ENCODE results near the gene TIAM2.

Gene TIAM2

DNA sequence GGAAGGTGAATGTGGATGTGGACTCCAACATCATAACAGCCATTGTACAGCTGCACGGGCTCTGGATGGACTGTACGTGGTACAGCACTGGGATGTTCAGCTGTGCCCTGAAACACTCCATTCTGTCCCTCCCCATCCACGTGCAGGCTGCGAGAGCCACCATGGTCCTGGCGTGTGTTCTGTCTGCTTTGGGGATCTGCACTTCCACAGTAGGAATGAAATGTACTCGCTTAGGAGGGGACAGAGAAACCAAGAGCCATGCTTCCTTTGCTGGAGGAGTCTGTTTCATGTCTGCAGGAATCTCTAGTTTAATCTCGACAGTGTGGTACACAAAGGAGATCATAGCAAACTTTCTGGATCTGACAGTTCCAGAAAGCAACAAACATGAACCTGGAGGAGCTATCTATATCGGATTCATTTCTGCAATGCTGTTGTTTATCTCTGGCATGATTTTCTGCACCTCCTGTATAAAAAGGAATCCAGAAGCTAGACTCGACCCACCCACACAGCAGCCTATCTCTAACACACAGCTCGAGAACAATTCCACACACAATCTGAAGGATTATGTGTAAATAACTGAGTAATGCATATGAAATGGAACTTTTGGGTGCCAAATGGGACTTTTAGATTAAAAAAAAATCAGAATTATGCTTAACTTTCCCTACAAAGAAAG, 280.8 kb downstream of the TIAM2 start:
- peak in 10 of 51 donors; percentile 21 to 80 (median 40) for DNase-seq

DNA sequence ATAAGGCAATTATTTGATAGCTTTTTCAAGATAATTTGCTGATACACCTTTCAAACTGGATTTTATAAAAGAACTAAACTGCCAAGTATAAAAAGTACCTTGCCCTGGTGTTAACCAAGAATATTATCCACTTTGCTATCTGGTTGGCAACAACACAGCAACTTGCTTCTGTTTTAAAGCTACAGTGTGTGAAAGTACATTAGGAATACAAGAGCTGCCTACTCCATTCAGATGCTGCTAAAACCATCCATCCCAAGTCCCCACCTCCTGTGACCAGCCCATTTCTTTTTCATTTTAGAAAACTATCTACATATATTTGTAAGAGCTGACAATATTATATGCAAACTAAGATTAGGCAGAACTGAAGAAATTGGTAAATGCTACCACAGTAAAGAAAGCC, 281.5 kb downstream of the TIAM2 start:
- peak in 1 of 51 donors; percentile 24 for DNase-seq

DNA sequence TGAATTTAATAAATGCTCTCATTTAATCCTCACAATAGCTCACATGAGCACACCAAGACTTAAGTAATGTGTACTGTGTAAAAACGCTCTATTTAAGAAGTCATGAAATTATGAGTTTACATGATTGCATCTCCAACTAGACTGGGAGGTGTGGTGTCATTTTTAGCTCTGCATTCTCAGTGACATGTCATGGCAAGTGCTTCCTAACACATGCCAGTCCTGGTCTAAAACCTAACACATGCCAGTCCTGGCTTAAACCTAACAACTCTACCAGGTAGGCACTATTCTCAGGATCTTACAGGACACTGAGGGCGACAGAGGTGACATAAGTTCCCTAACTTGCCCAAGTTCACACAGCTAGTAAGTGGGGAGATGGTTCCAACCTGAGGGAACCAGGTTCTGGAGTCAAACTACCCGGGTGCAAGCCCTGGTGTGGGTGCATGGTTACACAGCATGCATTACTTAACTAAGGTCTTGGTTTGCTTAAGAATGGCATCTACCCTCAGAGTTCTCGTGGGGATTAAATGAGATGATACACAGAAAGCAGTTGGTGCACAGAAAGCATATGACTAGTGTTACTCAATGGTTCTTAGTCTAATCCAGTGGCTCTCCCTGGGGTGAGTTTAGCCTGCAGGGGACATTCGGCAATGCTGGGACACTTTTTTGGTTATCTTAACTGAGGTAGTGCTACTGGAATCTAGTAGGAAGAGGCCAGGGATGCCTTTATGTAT, 283.4 kb downstream of the TIAM2 start:
- no peak for DNase-seq

DNA sequence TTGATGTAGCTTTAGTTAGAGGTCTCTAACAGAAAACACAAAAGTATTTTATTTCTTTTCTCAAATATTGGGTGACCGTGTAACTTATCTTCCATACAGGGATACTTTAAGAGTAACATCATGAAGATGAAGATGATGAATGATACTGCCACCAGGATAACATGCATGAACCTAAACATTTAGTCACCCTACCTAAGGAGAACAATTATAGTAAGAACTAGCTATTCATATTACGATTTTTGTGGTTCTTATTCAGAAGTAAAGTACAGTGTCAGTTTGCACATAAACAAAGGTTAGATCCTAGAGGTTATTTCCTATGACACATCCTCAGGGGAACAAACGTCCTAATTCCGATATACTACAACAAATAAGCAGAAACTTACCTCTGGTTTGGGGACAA, 289.7 kb downstream of the TIAM2 start:
- no peak for DNase-seq

DNA sequence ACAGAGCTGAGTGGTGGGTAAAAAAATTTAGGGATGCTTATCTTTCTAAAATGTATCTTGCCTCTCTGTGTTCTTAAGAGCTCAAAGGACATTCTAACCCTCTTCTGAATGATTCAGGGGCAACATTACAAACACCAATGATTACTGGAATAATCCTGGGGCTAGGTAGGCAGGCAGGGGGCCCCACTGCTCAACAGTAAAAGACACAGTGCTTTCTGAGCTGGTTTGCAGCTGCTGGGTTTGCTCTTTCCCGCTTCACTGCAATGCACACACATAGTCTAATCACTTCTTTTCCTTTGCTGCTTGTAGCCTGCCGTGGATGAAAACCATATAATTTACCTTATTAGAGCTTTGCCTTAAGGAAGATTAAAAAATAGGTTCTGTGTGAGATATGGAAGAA, 292.6 kb downstream of the TIAM2 start:
- DNase-seq, result no peak

DNA sequence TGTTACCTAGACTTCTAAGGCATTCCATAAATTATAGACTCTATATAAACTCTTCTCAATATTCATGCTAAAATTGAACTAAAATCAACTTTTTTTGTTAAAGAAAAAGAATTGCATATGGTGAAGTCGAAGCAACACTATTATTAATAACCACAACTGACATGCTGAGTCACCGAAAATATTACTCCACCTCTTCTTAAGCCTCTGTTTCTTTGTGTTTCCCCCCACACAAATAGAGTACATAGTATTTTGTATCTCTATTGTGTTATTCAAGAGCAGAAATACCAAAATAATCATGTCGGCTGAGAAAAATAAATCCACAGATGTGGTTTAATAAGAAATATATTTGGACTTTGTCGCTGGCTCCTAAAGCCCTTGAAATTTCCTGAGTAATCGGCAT, 295.4 kb downstream of the TIAM2 start:
- DNase-seq, result no peak

GRCh38 chr6:155291291-155291690, 296.2 kb downstream of the TIAM2 start:
- no peak for DNase-seq

GRCh38 chr6:155292711-155293110, 297.6 kb downstream of the TIAM2 start:
- DNase-seq, result no peak

DNA sequence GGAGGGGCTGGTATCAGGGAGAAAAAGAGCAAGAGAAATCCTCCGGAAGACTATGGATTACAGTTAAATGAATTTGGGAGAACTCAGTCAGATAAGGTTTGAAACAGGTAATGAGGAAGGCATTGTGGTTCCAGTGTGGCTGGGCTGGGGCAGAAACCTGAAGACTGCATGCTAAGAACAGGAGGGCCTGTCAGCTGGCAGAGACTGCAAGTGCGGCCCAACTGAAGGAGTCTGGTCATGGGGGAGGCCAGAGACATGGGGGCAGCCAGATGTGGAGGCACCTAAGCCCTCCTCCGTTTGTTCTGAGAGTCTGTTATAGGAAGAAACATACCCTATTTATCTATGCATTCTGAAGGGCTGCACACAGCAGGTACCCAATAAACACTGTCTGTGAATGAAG, 302.6 kb downstream of the TIAM2 start:
- DNase-seq, result no peak

- DNase-seq, result no peak
Observed at GRCh38 chr6:155301867-155302266, 306.8 kb downstream of the TIAM2 start.

DNA sequence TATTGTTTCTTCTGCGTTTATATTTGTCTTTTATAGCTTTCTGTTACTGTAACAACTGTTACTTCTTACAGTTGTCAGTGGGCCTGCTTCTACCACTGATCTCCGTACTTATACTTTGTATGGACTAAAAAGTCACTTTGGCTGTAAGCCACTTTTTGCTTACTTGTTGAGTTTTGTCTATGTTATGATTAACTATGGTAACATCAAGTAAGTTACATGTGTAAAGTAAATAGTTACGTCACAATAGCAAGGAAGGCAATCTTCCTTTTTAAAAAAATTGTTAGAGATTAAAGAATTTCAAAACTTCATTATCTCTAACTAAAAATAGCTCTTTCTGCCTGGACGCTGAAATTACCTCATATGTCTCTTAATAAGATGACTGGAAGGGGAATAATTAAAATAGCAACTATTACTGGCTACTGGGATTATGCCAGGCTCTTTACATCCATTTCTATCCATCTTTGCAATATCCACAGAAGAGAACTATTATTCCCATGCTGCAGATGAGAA, 308.3 kb downstream of the TIAM2 start:
- DNase-seq, result no peak

- no peak for DNase-seq
Observed at GRCh38 chr6:155306958-155307357, 311.8 kb downstream of the TIAM2 start.
